ENCODE data around the gene GASK1B. TPM values are rescaled to one million over a fixed set of nuclear protein-coding genes. Genes with fewer than 3 reads are reported as not detected.

The GASK1B gene
- total RNA-seq, 1 experiment from 2014 or later, result 1.3 TPM

- DNase-seq (ENCODE audit: low read depth, low spot score), result no peak
- no peak overlapping the region for H2AFZ ChIP-seq (ENCODE audit: low read depth, low read length, poor library complexity, severe bottlenecking)
- ChIA-PET POLR2A (no interaction called here), RAD21 (ENCODE audit: low non-redundant PET in 1 of 2, low total read pairs in 2 of 2, uncharacterized antibody in 2 of 2, unreplicated experiment in 2 of 2) (no interaction called here), CTCF (interaction anchor here (1.3 to 3.9 kb wide), 2 partner anchors 9 to 60 kb away, joined by 3 to 27 read pairs; no protein-coding TSS in a partner anchor)
- no peaks in the 10 kb centered on the region for H3K79me2 ChIP-seq (ENCODE audit: insufficient read depth, low read length)
- H4K20me1 ChIP-seq (ENCODE audit: insufficient read depth), result no peaks in the 10 kb centered on the region
- intact Hi-C loops (cut with micrococcal nuclease), result loop anchor here (10.0 kb wide), 1 partner anchor 430 kb away; no protein-coding TSS in a partner anchor
- no peak overlapping the region for H3K4me3 ChIP-seq (replicated peaks in 1 of 2; ENCODE audit: low read depth in 1 of 2, low read length in 2 of 2)
- no peaks in the 10 kb centered on the region for H3K36me3 ChIP-seq (ENCODE audit: control insufficient read depth in 1 of 2, insufficient read depth in 2 of 2, low read length in 2 of 2)
- no peaks in the 10 kb centered on the region for H3K9me3 ChIP-seq (ENCODE audit: control insufficient read depth in 1 of 2, insufficient read depth in 1 of 2, low read depth in 1 of 2, low read length in 2 of 2)
- H3K27me3 ChIP-seq (ENCODE audit: insufficient read depth, low read length), result no peaks in the 10 kb centered on the region
- H3K4me2 ChIP-seq (ENCODE audit: low read length), result no peak overlapping the region
- H3K27ac ChIP-seq (ENCODE audit: low read depth, low read length), result no peak overlapping the region
- no peak for ATAC-seq
- H3K9ac ChIP-seq (ENCODE audit: low read length), result no peak overlapping the region
- no TSS peak for BruUV-seq (replicated peaks)
- H3K4me1 ChIP-seq (ENCODE audit: control insufficient read depth in 1 of 2, insufficient read depth in 2 of 2, low read length in 2 of 2), result no peaks in the 10 kb centered on the region
- TF ChIP-seq ZFX (IDR thresholded peaks at IDR 0.05) (no peak), ELF1 (IDR thresholded peaks at IDR 0.05; ENCODE audit: borderline replicate concordance, low read depth) (no peak), REST (IDR thresholded peaks at IDR 0.05; ENCODE audit: low read depth) (no peak), SIN3A (IDR thresholded peaks at IDR 0.05; ENCODE audit: low read depth) (no peak), CBX3 (IDR thresholded peaks at IDR 0.05; ENCODE audit: low read depth) (no peak), ZNF274 (IDR thresholded peaks at IDR 0.05; ENCODE audit: low read depth, low read length) (no peak), RAD21 (IDR thresholded peaks at IDR 0.05; ENCODE audit: low read depth) (no peak), YY1 (IDR thresholded peaks at IDR 0.05; ENCODE audit: extremely low read depth, insufficient replicate concordance, low read depth, low read length) (no peak), SRF (IDR thresholded peaks at IDR 0.05; ENCODE audit: low read depth) (no peak), FOSL1 (IDR thresholded peaks at IDR 0.05; ENCODE audit: low read depth) (no peak), POLR2AphosphoS5 (IDR thresholded peaks at IDR 0.05; ENCODE audit: low read depth, low read length) (no peak), POLR2A (IDR thresholded peaks at IDR 0.05; ENCODE audit: borderline replicate concordance, extremely low read depth, insufficient read depth, insufficient read length) (no peak)
- TF ChIP-seq, protein P1, sequence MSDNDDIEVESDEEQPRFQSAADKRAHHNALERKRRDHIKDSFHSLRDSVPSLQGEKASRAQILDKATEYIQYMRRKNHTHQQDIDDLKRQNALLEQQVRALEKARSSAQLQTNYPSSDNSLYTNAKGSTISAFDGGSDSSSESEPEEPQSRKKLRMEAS (IDR thresholded peaks at IDR 0.05), result no peak
- TF ChIP-seq, protein P2, sequence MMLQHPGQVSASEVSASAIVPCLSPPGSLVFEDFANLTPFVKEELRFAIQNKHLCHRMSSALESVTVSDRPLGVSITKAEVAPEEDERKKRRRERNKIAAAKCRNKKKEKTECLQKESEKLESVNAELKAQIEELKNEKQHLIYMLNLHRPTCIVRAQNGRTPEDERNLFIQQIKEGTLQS (IDR thresholded peaks at IDR 0.05), result no peak
- H3K9me2 ChIP-seq (ENCODE audit: insufficient read depth), result no peaks in the 10 kb centered on the region
Measured at GRCh38 chr4:158195297-158195696, 22.5 kb upstream of the GASK1B start.

Measured in HCT116 (cell line).